ENCODE data around the gene RAB1A.

RAB1A gene

GRCh38 chr2:65079017-65079416 lies 50.9 kb downstream of the RAB1A start:
- in situ Hi-C loops (cut with MboI; ENCODE audit: low pct_unique_long_range_greater_than_20kb, low sequenced_read_pairs, unreplicated experiment) = no loop called here
- no peak for DNase-seq (ENCODE audit: low spot score)
- no peak for TF ChIP-seq CTCF (IDR thresholded peaks at IDR 0.05; ENCODE audit: extremely low read depth, insufficient read depth, missing control alignments)

- DNase-seq (ENCODE audit: low spot score) = no peak
- in situ Hi-C loops (cut with MboI; ENCODE audit: low pct_unique_long_range_greater_than_20kb, low sequenced_read_pairs, unreplicated experiment) = no loop called here
- TF ChIP-seq CTCF (IDR thresholded peaks at IDR 0.05; ENCODE audit: extremely low read depth, insufficient read depth, missing control alignments) = no peak
These were observed 52.0 kb downstream of the RAB1A start for GRCh38 chr2:65077898-65078297.

GRCh38 chr2:65076345-65076710 lies 53.6 kb downstream of the RAB1A start:
- in situ Hi-C loops (cut with MboI; ENCODE audit: low pct_unique_long_range_greater_than_20kb, low sequenced_read_pairs, unreplicated experiment) = no loop called here
- no peak for DNase-seq (ENCODE audit: low spot score)
- TF ChIP-seq CTCF (IDR thresholded peaks at IDR 0.05; ENCODE audit: extremely low read depth, insufficient read depth, missing control alignments) = no peak

- no peak for DNase-seq (ENCODE audit: low spot score)
- in situ Hi-C loops (cut with MboI; ENCODE audit: low pct_unique_long_range_greater_than_20kb, low sequenced_read_pairs, unreplicated experiment) = no loop called here
- TF ChIP-seq CTCF (IDR thresholded peaks at IDR 0.05; ENCODE audit: extremely low read depth, insufficient read depth, missing control alignments) = no peak
These were observed 54.1 kb downstream of the RAB1A start for GRCh38 chr2:65075605-65076344.

- in situ Hi-C loops (cut with MboI; ENCODE audit: low pct_unique_long_range_greater_than_20kb, low sequenced_read_pairs, unreplicated experiment) = no loop called here
- TF ChIP-seq CTCF (IDR thresholded peaks at IDR 0.05; ENCODE audit: extremely low read depth, insufficient read depth, missing control alignments) = no peak
- DNase-seq (ENCODE audit: low spot score) = no peak
These were observed 54.7 kb downstream of the RAB1A start for GRCh38 chr2:65075176-65075575.

- in situ Hi-C loops (cut with MboI; ENCODE audit: low pct_unique_long_range_greater_than_20kb, low sequenced_read_pairs, unreplicated experiment) = no loop called here
- DNase-seq (ENCODE audit: low spot score) = no peak
These were observed 55.9 kb downstream of the RAB1A start for GRCh38 chr2:65073879-65074565.

More at GRCh38 chr2:65073879-65074565, 55.9 kb downstream of the RAB1A start:
- TF ChIP-seq CTCF (IDR thresholded peaks at IDR 0.05; ENCODE audit: extremely low read depth, insufficient read depth, missing control alignments) = no peak

Data from GM13977 (cell line).